ENCODE data around the gene TNS3. TPM values are rescaled to one million over a fixed set of nuclear protein-coding genes. Genes with fewer than 3 reads are reported as not detected.

Gene TNS3
- total and polyA plus RNA-seq, 2 of the 13 experiments (the other 11 are each of a cell fraction or from before 2014, with no cell fraction given) = 52.9 to 55.7 TPM

GRCh38 chr7:47446871-47447466 lies 134.9 kb downstream of the TNS3 start (continued):
- no peak for TF ChIP-seq ZNF512B (CRISPR knock-in tag; IDR thresholded peaks at IDR 0.05; ENCODE audit: borderline replicate concordance)
- TF ChIP-seq IKZF4 (CRISPR knock-in tag; IDR thresholded peaks at IDR 0.05; ENCODE audit: borderline replicate concordance, low read depth, not compliant biosample characterization) = no peak
- no peak for TF ChIP-seq HOXA9 (CRISPR knock-in tag; IDR thresholded peaks at IDR 0.05; ENCODE audit: borderline replicate concordance)
- no peak for TF ChIP-seq TOPORS (CRISPR knock-in tag; IDR thresholded peaks at IDR 0.05)
- peak; percentile 61 to 70 for TF ChIP-seq NR2F1 (CRISPR knock-in tag; IDR thresholded peaks at IDR 0.05)
- TF ChIP-seq RXRA (CRISPR knock-in tag; IDR thresholded peaks at IDR 0.05) = peak; percentile 46; the same call in 1 of the 2 replicates
- TF ChIP-seq TGIF2 (CRISPR knock-in tag; IDR thresholded peaks at IDR 0.05) = peak; percentile 62; the same call in 1 of the 2 replicates
- TF ChIP-seq MLX (CRISPR knock-in tag; IDR thresholded peaks at IDR 0.05) = 0 out of 2 replicates have a peak, but pooled peaks have one; percentile 36
- peak; percentile 35; the same call in 1 of the 2 replicates for TF ChIP-seq ELF1 (CRISPR knock-in tag; IDR thresholded peaks at IDR 0.05)
- TF ChIP-seq NCOA2 (CRISPR knock-in tag; IDR thresholded peaks at IDR 0.05) = 0 out of 2 replicates have a peak, but pooled peaks have one; percentile 21
- TF ChIP-seq ERF (CRISPR knock-in tag; IDR thresholded peaks at IDR 0.05) = no peak
- TF ChIP-seq HNF4A (CRISPR knock-in tag; IDR thresholded peaks at IDR 0.05) = peak; percentile 36; the same call in 1 of the 2 replicates
- TF ChIP-seq STAG1 (CRISPR knock-in tag; IDR thresholded peaks at IDR 0.05) = no peak
- peak; percentile 51 for TF ChIP-seq GATAD2A (CRISPR knock-in tag; IDR thresholded peaks at IDR 0.05)
- TF ChIP-seq HMG20B (CRISPR knock-in tag; conservative IDR thresholded peaks at IDR 0.05) = no peak
- no peak for TF ChIP-seq ZNF441 (CRISPR knock-in tag; IDR thresholded peaks at IDR 0.05; ENCODE audit: borderline replicate concordance)
- no peak for TF ChIP-seq TBP (CRISPR knock-in tag; IDR thresholded peaks at IDR 0.05)
- no peak for TF ChIP-seq FLYWCH1 (CRISPR knock-in tag; IDR thresholded peaks at IDR 0.05)
- TF ChIP-seq TCF7 (IDR thresholded peaks at IDR 0.05; ENCODE audit: low read depth) = peak; percentile 31; the same call in 1 of the 2 replicates
- peak; percentile 53; the same call in 1 of the 2 replicates for TF ChIP-seq THRA (CRISPR knock-in tag; IDR thresholded peaks at IDR 0.05; ENCODE audit: borderline replicate concordance)
- no peak for TF ChIP-seq JUNB (CRISPR knock-in tag; IDR thresholded peaks at IDR 0.05; ENCODE audit: borderline replicate concordance)
- peak; percentile 47; the same call in 1 of the 2 replicates for TF ChIP-seq USF2 (IDR thresholded peaks at IDR 0.05; ENCODE audit: low read depth, low read length)
- peak; percentile 47; the same call in 1 of the 2 replicates for TF ChIP-seq USF2 (CRISPR knock-in tag; IDR thresholded peaks at IDR 0.05; ENCODE audit: borderline replicate concordance)
- peak; percentile 83 for TF ChIP-seq NR2F6 (IDR thresholded peaks at IDR 0.05)
- peak; percentile 88 for TF ChIP-seq NR2F6 (CRISPR knock-in tag; IDR thresholded peaks at IDR 0.05)

Data from HepG2 (cell line).